HUES6 (cell line): ENCODE measurements around the gene IQCH.
A peak's percentile ranks its signal among the peaks of the same experiment; 100 is the strongest.

Source experiments
- H3K27ac ChIP-seq: 2 replicates; pipeline ENCODE4 v1.7.0; 2013; ENCODE audit warnings: low read depth, mild to moderate bottlenecking, low read length, inconsistent platforms
- H3K27me3 ChIP-seq: 2 replicates; pipeline ENCODE4 v1.6.1; 2013; ENCODE audit warnings: low read length; ENCODE audit not compliant: control insufficient read depth, insufficient read depth
- H3K36me3 ChIP-seq: 2 replicates; pipeline ENCODE4 v1.6.1; 2013; ENCODE audit warnings: low read length; ENCODE audit not compliant: control insufficient read depth, insufficient read depth
- H3K4me1 ChIP-seq: 2 replicates; pipeline ENCODE4 v1.6.1; 2013; ENCODE audit warnings: low read length; ENCODE audit not compliant: control insufficient read depth, insufficient read depth
- H3K4me3 ChIP-seq: 2 replicates; pipeline ENCODE4 v1.5.1; 2013; ENCODE audit warnings: low read depth, low read length
- H3K9ac ChIP-seq: one replicate; pipeline ENCODE4 v1.6.1; 2013; ENCODE audit warnings: mild to moderate bottlenecking, low read length
- H3K9me3 ChIP-seq: 2 replicates; pipeline ENCODE4 v1.6.1; 2013; ENCODE audit warnings: low read depth, low read length; ENCODE audit not compliant: control insufficient read depth, insufficient read depth

Gene IQCH

DNA sequence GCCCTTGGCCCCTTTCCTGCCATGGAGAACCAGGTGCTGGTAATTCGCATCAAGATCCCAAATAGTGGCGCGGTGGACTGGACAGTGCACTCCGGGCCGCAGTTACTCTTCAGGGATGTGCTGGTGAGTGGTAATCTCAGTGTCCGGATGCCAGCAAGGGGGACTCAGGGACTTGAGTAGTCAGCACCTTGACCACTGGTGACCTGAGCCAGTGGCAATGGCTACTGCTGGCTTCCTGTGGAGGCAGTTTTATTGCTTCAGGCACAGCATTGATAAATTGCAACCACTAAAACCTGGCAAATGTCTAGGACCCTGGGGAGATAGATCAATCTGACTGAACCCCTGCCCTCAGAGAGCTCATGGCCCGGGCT is 288.7 kb downstream of the IQCH start:
- Histone ChIP-seq H3K9me3 (no peaks in the 10 kb centered on the region), H3K4me3 (peak overlapping the region; percentile 91), H3K36me3 (peaks cover 14% of the 10 kb centered on the region; the same call in 1 of the 2 replicates), H3K27me3 (no peaks in the 10 kb centered on the region), H3K9ac (peak overlapping the region; percentile 81), H3K27ac (no peak overlapping the region), H3K4me1 (peaks cover 11% of the 10 kb centered on the region)

DNA sequence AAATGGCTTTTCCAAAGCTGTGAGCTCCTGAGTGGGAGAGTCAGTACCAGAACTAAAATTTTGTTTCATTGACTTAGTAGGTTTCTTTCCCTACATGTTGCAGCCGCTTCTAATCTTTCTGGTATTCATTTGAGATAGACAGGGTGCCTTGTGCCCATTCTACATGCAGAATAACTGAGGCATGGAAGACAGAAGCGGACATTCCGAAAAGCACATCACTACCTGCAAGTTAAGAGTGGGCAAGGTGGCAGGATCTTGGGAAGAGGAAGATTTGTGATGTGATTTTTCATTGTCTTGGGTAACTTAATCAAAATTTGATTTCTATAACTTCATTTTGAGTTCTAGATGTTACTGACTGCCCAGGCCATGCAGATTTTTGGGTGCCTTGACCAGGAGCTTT is 289.9 kb downstream of the IQCH start:
- no peak overlapping the region for H3K4me3 ChIP-seq
- H3K4me1 ChIP-seq, result peaks cover 21% of the 10 kb centered on the region

DNA sequence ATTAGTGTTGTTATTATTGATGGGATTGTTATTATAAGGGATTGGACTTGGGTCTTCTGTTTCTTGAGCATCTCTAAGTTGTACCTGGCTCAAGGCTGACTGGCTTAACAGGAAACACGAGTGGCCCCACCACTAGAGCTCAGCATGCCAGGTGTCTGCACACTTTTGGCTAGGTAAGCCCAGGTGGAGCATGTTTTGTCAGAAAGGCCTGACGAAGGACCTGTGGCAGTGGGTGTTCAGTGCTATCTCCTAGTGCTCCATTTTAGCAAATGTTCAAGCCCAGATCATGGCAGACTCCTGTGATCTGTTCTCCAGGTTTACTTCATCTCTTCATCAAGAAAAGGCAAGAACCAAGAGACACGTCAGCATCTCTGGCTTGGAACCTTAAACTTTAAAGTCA is 291.3 kb downstream of the IQCH start:
- Histone ChIP-seq H3K36me3 (peaks cover 14% of the 10 kb centered on the region; the same call in 1 of the 2 replicates), H3K9ac (no peak overlapping the region), H3K9me3 (no peaks in the 10 kb centered on the region), H3K4me1 (peaks cover 30% of the 10 kb centered on the region), H3K27me3 (no peaks in the 10 kb centered on the region), H3K4me3 (no peak overlapping the region), H3K27ac (no peak overlapping the region)

More for the DNA sequence above, 289.9 kb downstream of the IQCH start:
- no peaks in the 10 kb centered on the region for H3K9me3 ChIP-seq
- H3K27ac ChIP-seq, result no peak overlapping the region
- no peak overlapping the region for H3K9ac ChIP-seq
- H3K36me3 ChIP-seq, result peaks cover 14% of the 10 kb centered on the region; the same call in 1 of the 2 replicates
- H3K27me3 ChIP-seq, result no peaks in the 10 kb centered on the region

DNA sequence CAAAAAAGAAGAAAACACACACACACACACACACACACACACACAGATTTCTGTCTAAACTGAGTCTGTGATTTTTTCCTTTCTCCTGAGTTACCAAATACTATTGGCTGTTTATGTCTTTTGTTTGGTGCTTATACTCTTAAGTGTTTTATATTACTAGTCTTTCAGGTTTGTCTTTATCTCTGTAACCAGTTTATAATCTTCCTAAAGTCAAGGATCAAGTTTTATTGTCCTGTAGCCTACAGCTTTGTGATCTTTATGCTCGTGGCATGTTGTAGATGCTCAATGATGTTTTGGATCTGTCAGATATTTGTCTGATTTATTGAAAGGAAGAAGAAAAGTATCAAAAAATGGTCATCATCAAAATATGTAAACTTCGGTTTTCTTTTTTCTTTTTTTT is 292.5 kb downstream of the IQCH start:
- peaks cover 19% of the 10 kb centered on the region for H3K36me3 ChIP-seq
- no peaks in the 10 kb centered on the region for H3K27me3 ChIP-seq
- no peak overlapping the region for H3K4me3 ChIP-seq
- H3K9ac ChIP-seq, result no peak overlapping the region
- no peak overlapping the region for H3K27ac ChIP-seq
- peaks cover 30% of the 10 kb centered on the region for H3K4me1 ChIP-seq
- no peaks in the 10 kb centered on the region for H3K9me3 ChIP-seq

DNA sequence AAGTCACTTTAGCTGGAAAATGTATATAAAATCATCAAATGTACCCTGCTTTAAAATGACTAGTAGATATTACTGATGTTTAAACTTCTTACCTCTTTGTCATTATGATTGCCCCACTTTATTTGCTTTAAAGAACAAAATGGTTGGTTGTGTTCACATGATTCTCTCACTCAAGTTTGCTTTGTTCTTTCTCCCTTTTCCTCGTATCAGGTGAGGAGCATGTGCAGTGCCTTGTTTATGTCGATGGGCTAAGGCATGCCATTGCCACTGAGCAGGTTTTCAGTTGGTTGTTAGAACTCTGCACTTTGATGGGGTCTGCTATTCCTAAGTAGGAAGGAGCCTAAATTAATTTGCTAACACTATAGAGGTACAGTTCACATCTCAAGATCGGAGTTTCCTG is 293.2 kb downstream of the IQCH start:
- Histone ChIP-seq H3K27me3 (no peaks in the 10 kb centered on the region), H3K9ac (no peak overlapping the region), H3K4me1 (peaks cover 30% of the 10 kb centered on the region), H3K36me3 (peaks cover 19% of the 10 kb centered on the region), H3K9me3 (no peaks in the 10 kb centered on the region), H3K27ac (no peak overlapping the region), H3K4me3 (no peak overlapping the region)

DNA sequence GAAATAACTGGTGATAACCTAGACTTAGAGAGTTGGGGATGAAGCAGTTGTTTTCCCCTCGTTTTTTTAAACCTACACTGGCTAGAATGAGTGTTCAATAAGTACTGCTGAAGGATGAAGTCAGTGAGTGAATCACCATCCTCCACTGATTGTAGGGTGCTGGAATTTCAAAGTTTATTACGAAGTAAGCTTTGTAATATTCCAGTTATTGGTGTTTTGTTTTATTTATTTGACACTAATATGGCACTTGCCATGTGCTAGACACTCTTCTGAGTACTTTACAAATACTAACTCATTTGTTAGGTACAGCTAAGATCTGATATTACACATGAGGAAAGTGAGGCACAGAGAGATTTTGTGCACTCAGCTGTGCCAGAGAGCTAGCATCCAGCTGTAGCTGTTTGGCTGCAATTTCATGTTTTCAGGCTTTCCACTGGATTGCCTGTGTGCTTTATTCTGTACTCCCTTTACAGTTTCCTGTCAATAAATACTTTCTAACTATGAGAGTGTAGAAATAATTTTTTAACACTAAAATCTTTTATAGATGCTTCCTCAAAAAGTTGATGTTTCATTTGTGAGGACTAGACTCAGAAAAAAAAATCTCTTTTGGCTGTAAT is 293.8 kb downstream of the IQCH start:
- no peak overlapping the region for H3K9ac ChIP-seq
- no peaks in the 10 kb centered on the region for H3K9me3 ChIP-seq
- peaks cover 28% of the 10 kb centered on the region for H3K4me1 ChIP-seq
- H3K4me3 ChIP-seq, result 0 out of 2 replicates have a peak overlapping the region, but pooled peaks have one; percentile 0
- H3K27ac ChIP-seq, result peak overlapping the region; percentile 3; the same call in 1 of the 2 replicates
- H3K36me3 ChIP-seq, result peaks cover 19% of the 10 kb centered on the region
- H3K27me3 ChIP-seq, result no peaks in the 10 kb centered on the region

DNA sequence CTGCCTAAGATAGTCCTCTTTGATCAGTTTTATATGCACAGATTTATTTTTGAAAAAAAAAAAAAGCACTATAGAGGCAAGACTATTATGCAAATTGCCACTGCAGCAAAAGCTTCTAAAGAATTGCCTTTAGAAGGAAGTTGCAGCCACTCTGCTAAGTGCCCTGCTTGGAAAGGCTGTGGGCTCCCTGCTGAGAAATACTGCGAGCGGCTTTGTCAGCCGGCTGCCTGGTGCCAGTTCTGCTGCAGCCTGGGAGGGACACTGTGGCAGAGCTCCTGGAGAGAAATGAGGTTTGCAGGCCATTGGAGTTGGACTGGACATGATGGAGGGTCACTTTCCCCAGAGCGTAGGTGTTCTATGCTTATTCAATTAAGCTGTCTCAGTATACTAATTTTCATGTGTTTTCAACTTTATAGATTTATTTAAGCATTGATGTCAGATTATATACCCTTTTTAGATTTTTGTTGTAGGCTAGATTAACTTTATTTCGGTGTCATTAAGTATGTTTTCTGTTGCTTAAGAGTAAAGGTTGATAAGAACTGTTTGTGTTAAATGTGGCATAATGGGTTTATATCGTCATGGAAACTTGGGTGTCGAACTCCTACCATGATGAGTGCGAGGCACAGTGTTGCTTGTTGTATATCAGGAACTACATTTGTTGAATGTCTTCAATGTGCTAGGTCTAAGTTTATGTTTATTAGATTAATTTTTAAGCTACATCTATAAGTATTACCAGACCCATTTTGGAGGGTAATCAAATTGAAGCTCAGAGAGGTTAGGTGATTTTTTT is 294.5 kb downstream of the IQCH start:
- Histone ChIP-seq H3K4me3 (peak overlapping the region; percentile 19), H3K9me3 (no peaks in the 10 kb centered on the region), H3K36me3 (peaks cover 19% of the 10 kb centered on the region), H3K9ac (no peak overlapping the region), H3K4me1 (peaks cover 27% of the 10 kb centered on the region), H3K27ac (peak overlapping the region; percentile 3; the same call in 1 of the 2 replicates), H3K27me3 (no peaks in the 10 kb centered on the region)

DNA sequence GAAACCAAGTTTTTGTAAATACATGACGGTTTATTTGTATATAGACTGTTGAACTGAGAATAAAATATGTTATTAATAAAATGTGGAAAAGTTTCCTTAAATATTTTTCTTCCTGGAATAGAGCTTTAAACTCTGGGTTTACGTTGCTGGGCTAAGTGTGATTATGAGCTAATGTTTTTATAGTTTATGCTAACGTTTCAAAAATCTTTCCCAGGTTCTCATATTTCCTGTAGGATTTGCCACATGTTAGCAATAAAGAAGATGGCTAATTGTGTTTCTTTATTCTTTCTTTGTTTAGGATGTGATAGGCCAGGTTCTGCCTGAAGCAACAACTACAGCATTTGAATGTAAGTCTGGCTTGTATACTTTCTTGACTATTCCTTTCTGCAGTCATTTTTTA is 295.1 kb downstream of the IQCH start:
- H3K36me3 ChIP-seq, result peaks cover 19% of the 10 kb centered on the region

DNA sequence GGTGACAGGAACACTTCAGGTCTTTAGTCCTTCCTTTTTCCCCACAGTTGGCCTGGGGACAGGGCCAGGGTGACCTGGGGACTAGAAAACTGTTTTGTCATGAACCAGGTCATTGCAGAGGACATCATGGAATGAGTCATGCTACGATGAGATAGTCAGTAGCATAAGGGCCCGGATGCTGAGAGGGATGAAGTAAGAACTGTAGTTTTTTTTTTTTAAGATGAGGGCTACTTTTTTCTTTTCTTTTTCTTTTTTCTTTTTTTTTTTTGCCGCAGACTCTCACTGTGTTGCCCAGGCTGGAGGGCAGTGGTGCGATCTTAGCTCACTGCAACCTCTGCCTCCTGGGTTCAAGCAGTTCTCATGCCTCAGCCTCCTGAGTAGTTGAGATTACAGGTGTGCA is 295.9 kb downstream of the IQCH start:
- Histone ChIP-seq H3K36me3 (peaks cover 15% of the 10 kb centered on the region), H3K4me1 (peaks cover 27% of the 10 kb centered on the region), H3K4me3 (no peak overlapping the region), H3K27ac (no peak overlapping the region), H3K9ac (peak overlapping the region; percentile 18), H3K27me3 (no peaks in the 10 kb centered on the region), H3K9me3 (no peaks in the 10 kb centered on the region)

More for the DNA sequence above, 295.1 kb downstream of the IQCH start:
- H3K9ac ChIP-seq, result no peak overlapping the region
- H3K4me1 ChIP-seq, result peaks cover 27% of the 10 kb centered on the region
- no peak overlapping the region for H3K4me3 ChIP-seq
- H3K27me3 ChIP-seq, result no peaks in the 10 kb centered on the region
- no peaks in the 10 kb centered on the region for H3K9me3 ChIP-seq
- H3K27ac ChIP-seq, result no peak overlapping the region

DNA sequence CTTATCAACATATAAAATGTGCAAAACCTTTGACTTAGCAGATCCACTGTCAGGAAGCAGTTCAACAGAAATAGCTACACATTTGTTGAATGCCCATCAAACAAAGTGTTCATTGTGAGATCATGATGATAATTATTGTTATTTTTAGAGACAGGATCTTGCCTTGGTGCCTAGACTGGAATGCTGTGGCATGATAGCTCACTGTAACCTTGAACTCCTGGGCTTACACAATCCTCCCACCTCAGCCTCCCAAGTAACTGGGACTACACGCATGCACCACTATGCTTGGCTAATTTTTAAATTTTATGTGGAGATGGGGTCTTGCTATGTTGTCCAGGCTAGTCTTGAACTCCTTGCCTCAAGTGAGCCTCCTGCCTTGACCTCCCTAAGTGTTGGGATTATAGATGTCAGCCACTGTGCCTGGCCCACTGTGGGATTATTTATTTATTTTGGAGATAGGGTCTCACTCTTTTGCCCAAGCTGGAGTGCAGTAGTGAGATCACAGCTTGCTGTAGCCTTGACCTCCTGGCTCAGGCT is 296.7 kb downstream of the IQCH start:
- Histone ChIP-seq H3K36me3 (peaks cover 10% of the 10 kb centered on the region), H3K4me3 (no peak overlapping the region), H3K27me3 (no peaks in the 10 kb centered on the region), H3K4me1 (peaks cover 27% of the 10 kb centered on the region), H3K9ac (no peak overlapping the region), H3K9me3 (no peaks in the 10 kb centered on the region), H3K27ac (no peak overlapping the region)
